CD4-positive, alpha-beta T cell (primary cell): Measurements from ENCODE around the gene IL2. TPM values are rescaled to one million over a fixed set of nuclear protein-coding genes. Genes with fewer than 3 reads are reported as not detected.

Experiments used
- ATAC-seq: fragments of 200-7000 bp; cut with Tn5 transposase; one replicate; pipeline ENCODE4 v1.10.0; 2022; ENCODE audit warnings: mild to moderate bottlenecking; ENCODE audit not compliant: poor library complexity
- CTCF ChIA-PET: fragments of 350-600 bp; sonication (Branson Sonifier 250); formaldehyde crosslinking; loops from one replicate; lab custom pipeline; 2021; ENCODE audit warnings: antibody characterized with exemption, inconsistent platforms; lab: Charles Lee
- POLR2A ChIA-PET: fragments of 350-600 bp; sonication (Branson Sonifier 250); formaldehyde crosslinking; loops from one replicate; lab custom pipeline; 2021; ENCODE audit warnings: antibody characterized with exemption, inconsistent platforms; lab: Charles Lee
- DNase-seq, 14 experiments: peaks; one replicate each; pipeline ENCODE4 v3.0.0-alpha.2; 2013 to 2020; ENCODE audit warnings: mixed read lengths in 2 of 14
- H3K27ac ChIP-seq, 2 donors: one replicate each; pipeline versions ENCODE4 v1.5.1 to v1.7.0; 2013; ENCODE audit warnings: low read length in 2 of 2, low read depth in 1 of 2, mild to moderate bottlenecking in 1 of 2
- H3K27me3 ChIP-seq, 2 experiments: 1 replicate in 1 of 2; 2 replicates in 1 of 2; pipeline versions ENCODE4 v1.6.1 to v1.7.0; 2013; ENCODE audit warnings: low read length in 2 of 2, control low read depth in 1 of 2, mild to moderate bottlenecking in 1 of 2, moderate library complexity in 1 of 2; ENCODE audit not compliant: insufficient read depth in 2 of 2, control insufficient read depth in 1 of 2
- H3K36me3 ChIP-seq: one replicate; pipeline ENCODE4 v1.6.1; 2013; ENCODE audit warnings: low read length, control low read depth; ENCODE audit not compliant: insufficient read depth
- H3K4me1 ChIP-seq: one replicate; pipeline ENCODE4 v1.6.1; 2013; ENCODE audit warnings: low read length, control low read depth; ENCODE audit not compliant: insufficient read depth
- H3K4me3 ChIP-seq: one replicate; pipeline ENCODE4 v1.5.1; 2013; ENCODE audit warnings: mild to moderate bottlenecking, low read length, moderate library complexity
- H3K9me3 ChIP-seq, 2 experiments: 1 replicate in 1 of 2; 2 replicates in 1 of 2; pipeline versions ENCODE4 v1.6.1 to v1.7.0; 2013; ENCODE audit warnings: low read length in 2 of 2, mild to moderate bottlenecking in 2 of 2, control low read depth in 1 of 2, moderate library complexity in 1 of 2; ENCODE audit not compliant: control insufficient read depth in 1 of 2, insufficient read depth in 1 of 2
- H3K27ac Mint-ChIP-seq: one replicate; pipeline ENCODE4 v1.8.0; 2020; ENCODE audit warnings: mixed read lengths
- H3K27me3 Mint-ChIP-seq: one replicate; pipeline ENCODE4 v1.8.0; 2021; ENCODE audit warnings: mixed read lengths
- H3K36me3 Mint-ChIP-seq: one replicate; pipeline ENCODE4 v1.8.0; 2021; ENCODE audit warnings: low read depth, mixed read lengths
- H3K4me1 Mint-ChIP-seq: one replicate; pipeline ENCODE4 v1.8.0; 2021; ENCODE audit warnings: low read depth, mixed read lengths
- H3K4me3 Mint-ChIP-seq: one replicate; pipeline ENCODE4 v1.8.0; 2020; ENCODE audit warnings: mild to moderate bottlenecking, mixed read lengths
- H3K9me3 Mint-ChIP-seq: one replicate; pipeline ENCODE4 v1.8.0; 2020; ENCODE audit warnings: mixed read lengths
- CTCF ChIP-seq: fragments of 200-600 bp; IDR thresholded peaks from one replicate; pipeline ENCODE4 v1.8.0; 2022; ENCODE audit warnings: antibody characterized with exemption, mild to moderate bottlenecking
- intact Hi-C, 2 experiments: fragments of 100-400 bp; cut with DNase I in 1 of 2; cut with micrococcal nuclease in 1 of 2; formaldehyde crosslinking; loops; one replicate each; pipeline versions ENCODE4 v1.15.1 to v1.9.0; 2023 to 2025; cut with DNase I, micrococcal nuclease
- total RNA-seq, 174 experiments: library from RNA in 2 of 174; stranded (reverse) in 2 of 174; gene quantifications; one replicate each; pipeline ENCODE4 v1.2.3 and lab custom pipeline; 2021 to 2026

The IL2 gene
- total RNA-seq, 2 experiments from 2014 or later, result 3.7 to 4.7 TPM

GRCh38 chr4:122412547-122412946 lies 44.0 kb downstream of the IL2 start:
- Histone ChIP-seq H3K4me1 (no peaks in the 10 kb centered on the region), H3K27ac (no peak overlapping the region), H3K36me3 (no peaks in the 10 kb centered on the region), H3K27me3 (no peaks in the 10 kb centered on the region), H3K9me3 (no peaks in the 10 kb centered on the region), H3K4me3 (no peak overlapping the region)
- no peak overlapping the region for H3K27ac Mint-ChIP-seq
- H3K9me3 Mint-ChIP-seq, result no peaks in the 10 kb centered on the region
- H3K27me3 Mint-ChIP-seq, result no peaks in the 10 kb centered on the region
- TF ChIP-seq CTCF, result no peak
- CTCF ChIA-PET, result no interaction called here
- DNase-seq, result no peak
- H3K4me1 Mint-ChIP-seq, result no peaks in the 10 kb centered on the region
- POLR2A ChIA-PET, result no interaction called here
- intact Hi-C loops, result no loop called here
- no peak overlapping the region for H3K4me3 Mint-ChIP-seq
- no peaks in the 10 kb centered on the region for H3K36me3 Mint-ChIP-seq
- no peak for ATAC-seq

GRCh38 chr4:122403861-122404260 lies 52.7 kb downstream of the IL2 start:
- Histone ChIP-seq H3K36me3 (no peaks in the 10 kb centered on the region), H3K4me3 (no peak overlapping the region), H3K27me3 (no peaks in the 10 kb centered on the region), H3K9me3 (no peaks in the 10 kb centered on the region), H3K4me1 (no peaks in the 10 kb centered on the region), H3K27ac (no peak overlapping the region)
- Mint-ChIP-seq H3K4me1 (no peaks in the 10 kb centered on the region), H3K27me3 (no peaks in the 10 kb centered on the region), H3K27ac (no peak overlapping the region), H3K9me3 (no peaks in the 10 kb centered on the region), H3K4me3 (no peak overlapping the region), H3K36me3 (no peaks in the 10 kb centered on the region)
- DNase-seq (no peak), ATAC-seq (no peak)
- intact Hi-C loops, result no loop called here
- ChIA-PET POLR2A (no interaction called here), CTCF (no interaction called here)
- TF ChIP-seq CTCF, result no peak

Other genes starting within 250 kb of the IL2 start
- not detected for gene ADAD1, start 77.7 kb downstream of the IL2 start, total RNA-seq
- under 1 TPM; 0.08 to 0.14 TPM for gene IL21, start 164.3 kb upstream of the IL2 start, total RNA-seq